ENCODE measurements around the gene OPCML. TPM values are rescaled to one million over a fixed set of nuclear protein-coding genes. Genes with fewer than 3 reads are reported as not detected.

Gene OPCML
- total RNA-seq, 1 experiment from 2014 or later = 0.94 TPM

DNA sequence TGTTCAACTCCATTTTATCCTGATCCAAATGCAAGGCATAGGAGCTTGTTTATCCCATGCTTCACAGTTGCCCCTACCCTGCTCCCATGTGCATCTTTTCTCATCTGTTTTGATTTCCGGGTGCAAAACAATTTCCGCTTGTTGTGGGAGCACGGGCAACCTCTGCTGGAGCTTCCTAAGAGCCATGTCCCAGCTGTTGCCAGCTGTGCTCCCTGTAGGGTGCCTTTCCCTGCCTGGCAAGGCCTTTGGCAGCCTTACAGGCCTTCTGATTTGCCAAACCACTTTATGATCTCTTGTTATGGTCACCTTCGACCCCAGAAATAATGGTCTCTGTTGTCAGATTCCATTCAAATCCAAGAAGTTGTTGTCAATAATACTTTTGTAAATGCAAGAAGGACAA, 1038.5 kb downstream of the OPCML start:
- no peak overlapping the region for H2BK15ac ChIP-seq (ENCODE audit: low read depth, low read length)
- no peaks in the 10 kb centered on the region for H3K27me3 ChIP-seq (ENCODE audit: insufficient read depth, low read length)
- H3K36me3 Mint-ChIP-seq (ENCODE audit: insufficient read depth in 1 of 3, low read depth in 3 of 3) = peaks cover 0 to 1% (median 0%) of the 10 kb centered on the region in 3 experiments; a peak in 2 of 7 replicates
- DNase-seq = no peak
- no peak overlapping the region for H3K14ac ChIP-seq (ENCODE audit: insufficient read depth, low read length)
- H4K91ac ChIP-seq (ENCODE audit: insufficient read length, low read depth, low read length) = no peak overlapping the region
- peaks cover 12 to 20% of the 10 kb centered on the region in 2 experiments for H3K4me1 Mint-ChIP-seq
- no peak overlapping the region for H3K4me3 Mint-ChIP-seq
- TF ChIP-seq, protein P1, sequence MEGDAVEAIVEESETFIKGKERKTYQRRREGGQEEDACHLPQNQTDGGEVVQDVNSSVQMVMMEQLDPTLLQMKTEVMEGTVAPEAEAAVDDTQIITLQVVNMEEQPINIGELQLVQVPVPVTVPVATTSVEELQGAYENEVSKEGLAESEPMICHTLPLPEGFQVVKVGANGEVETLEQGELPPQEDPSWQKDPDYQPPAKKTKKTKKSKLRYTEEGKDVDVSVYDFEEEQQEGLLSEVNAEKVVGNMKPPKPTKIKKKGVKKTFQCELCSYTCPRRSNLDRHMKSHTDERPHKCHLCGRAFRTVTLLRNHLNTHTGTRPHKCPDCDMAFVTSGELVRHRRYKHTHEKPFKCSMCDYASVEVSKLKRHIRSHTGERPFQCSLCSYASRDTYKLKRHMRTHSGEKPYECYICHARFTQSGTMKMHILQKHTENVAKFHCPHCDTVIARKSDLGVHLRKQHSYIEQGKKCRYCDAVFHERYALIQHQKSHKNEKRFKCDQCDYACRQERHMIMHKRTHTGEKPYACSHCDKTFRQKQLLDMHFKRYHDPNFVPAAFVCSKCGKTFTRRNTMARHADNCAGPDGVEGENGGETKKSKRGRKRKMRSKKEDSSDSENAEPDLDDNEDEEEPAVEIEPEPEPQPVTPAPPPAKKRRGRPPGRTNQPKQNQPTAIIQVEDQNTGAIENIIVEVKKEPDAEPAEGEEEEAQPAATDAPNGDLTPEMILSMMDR (conservative IDR thresholded peaks at IDR 0.05) = no peak
- H3K4me1 ChIP-seq (ENCODE audit: insufficient read depth, low read length) = no peaks in the 10 kb centered on the region; the same call in 1 of the 2 replicates
- no CpG with 5 or more reads among the region's 4 CpGs for WGBS (ENCODE audit: extremely low coverage, insufficient read length, low lambda C conversion rate)
- H3K23ac ChIP-seq (ENCODE audit: insufficient read length, low read depth, low read length) = no peak overlapping the region
- no peak overlapping the region for H2BK120ac ChIP-seq (ENCODE audit: low read depth, low read length, poor library complexity, severe bottlenecking)
- H4K20me1 ChIP-seq (ENCODE audit: control insufficient read depth, insufficient read depth, insufficient read length) = no peaks in the 10 kb centered on the region
- H3K79me2 ChIP-seq (ENCODE audit: insufficient read depth, low read length) = no peaks in the 10 kb centered on the region
- no peak overlapping the region for H4K5ac ChIP-seq (ENCODE audit: insufficient read length, low read depth, low read length)
- H3K18ac ChIP-seq (ENCODE audit: insufficient read length, low read depth, low read length) = no peak overlapping the region
- H3K27ac ChIP-seq (ENCODE audit: insufficient read length, low read depth, low read length) = no peak overlapping the region
- no peak overlapping the region for H3T11ph ChIP-seq (ENCODE audit: low read length)
- no peak overlapping the region for H3K4me2 ChIP-seq (ENCODE audit: insufficient read depth, insufficient read length, low read length)
- H3K9me3 ChIP-seq (ENCODE audit: control insufficient read depth, low read depth, low read length) = no peaks in the 10 kb centered on the region
- no peak overlapping the region for H2AFZ ChIP-seq (ENCODE audit: low read length)
- peaks cover 0 to 3% of the 10 kb centered on the region in 2 experiments; a peak in 2 of 5 replicates for H3K9me3 Mint-ChIP-seq
- no peak overlapping the region for H2BK5ac ChIP-seq (ENCODE audit: insufficient read length, low read length)
- H3K27ac Mint-ChIP-seq = no peak overlapping the region
- no peak overlapping the region for H3K9ac ChIP-seq (ENCODE audit: extremely low read depth, insufficient read length, low read length)
- no peaks in the 10 kb centered on the region for H3K79me1 ChIP-seq (ENCODE audit: insufficient read depth, low read depth, low read length, poor library complexity, severe bottlenecking)
- H3K23me2 ChIP-seq (ENCODE audit: insufficient read length, low read depth, low read length, poor library complexity, severe bottlenecking) = no peaks in the 10 kb centered on the region
- no peak overlapping the region for H4K8ac ChIP-seq (replicated peaks; ENCODE audit: insufficient read length, low read depth, low read length)
- no peak overlapping the region for H2BK12ac ChIP-seq (ENCODE audit: insufficient read length, low read depth, low read length)
- H2BK20ac ChIP-seq (ENCODE audit: low read depth, low read length, poor library complexity, severe bottlenecking) = no peak overlapping the region
- H3K4ac ChIP-seq (ENCODE audit: low read depth, low read length) = no peak overlapping the region
- H2AK5ac ChIP-seq (ENCODE audit: insufficient read length, low read length) = no peak overlapping the region
- H3K56ac ChIP-seq (ENCODE audit: insufficient read length, low read depth, low read length) = no peak overlapping the region
- no peaks in the 10 kb centered on the region; the same call in 1 of the 2 replicates for H3K27me3 Mint-ChIP-seq (ENCODE audit: low read depth)

Measured in H9 (cell line).